GM19324 (cell line): Measurements from ENCODE around the gene TRIM66.

Experiments used
- ATAC-seq: cut with Tn5 transposase; IDR thresholded peaks from one replicate; pipeline ENCODE4 v1.9.1; 2021; ENCODE audit warnings: mild to moderate bottlenecking, moderate library complexity; ENCODE audit not compliant: unreplicated experiment, low FRiP score

TRIM66 gene

GRCh38 chr11:8615291-8616032, 67.0 kb downstream of the TRIM66 start:
- ATAC-seq, result no peak

DNA sequence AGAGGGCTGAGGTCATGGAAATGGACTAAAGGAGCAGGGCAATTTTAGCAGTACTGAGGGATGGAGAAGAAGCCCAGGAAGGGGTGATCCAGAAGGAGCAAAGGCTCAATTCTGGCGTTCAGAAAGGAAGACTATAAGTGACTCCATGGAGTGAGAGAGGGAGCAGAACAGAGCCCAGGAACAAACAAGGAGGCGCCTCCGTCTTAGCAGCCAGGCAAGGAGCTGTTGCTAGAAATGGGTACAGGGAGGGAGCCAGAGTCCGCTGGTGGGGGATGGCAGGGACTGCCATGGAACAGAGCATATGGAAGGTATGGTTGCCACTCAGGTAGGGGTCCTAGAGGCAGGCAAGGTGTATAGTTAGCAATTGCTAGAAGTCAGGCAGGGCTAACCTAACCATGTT, 68.0 kb downstream of the TRIM66 start:
- no peak for ATAC-seq

DNA sequence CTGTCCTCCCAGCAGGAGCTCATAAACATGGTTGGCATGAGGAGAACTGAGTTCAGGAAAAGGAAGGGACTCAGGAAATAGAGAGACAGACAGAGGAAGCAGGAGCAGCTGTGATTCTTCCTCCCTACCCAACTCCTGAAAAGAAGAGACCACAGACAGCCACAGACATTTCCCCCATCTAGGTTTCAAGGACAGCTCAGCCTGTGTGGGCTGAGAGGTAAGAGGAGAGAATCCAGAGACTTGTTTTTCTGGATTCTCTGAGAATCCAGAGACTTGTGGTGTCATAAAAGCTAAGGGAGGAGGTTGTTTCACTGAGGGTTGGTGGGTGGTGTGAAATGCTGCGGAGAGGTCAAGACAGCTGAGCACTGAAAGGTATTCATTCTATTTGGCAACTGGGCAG, 69.4 kb downstream of the TRIM66 start:
- ATAC-seq, result no peak

- ATAC-seq, result no peak
These were observed 69.9 kb downstream of the TRIM66 start for GRCh38 chr11:8612522-8612921.

DNA sequence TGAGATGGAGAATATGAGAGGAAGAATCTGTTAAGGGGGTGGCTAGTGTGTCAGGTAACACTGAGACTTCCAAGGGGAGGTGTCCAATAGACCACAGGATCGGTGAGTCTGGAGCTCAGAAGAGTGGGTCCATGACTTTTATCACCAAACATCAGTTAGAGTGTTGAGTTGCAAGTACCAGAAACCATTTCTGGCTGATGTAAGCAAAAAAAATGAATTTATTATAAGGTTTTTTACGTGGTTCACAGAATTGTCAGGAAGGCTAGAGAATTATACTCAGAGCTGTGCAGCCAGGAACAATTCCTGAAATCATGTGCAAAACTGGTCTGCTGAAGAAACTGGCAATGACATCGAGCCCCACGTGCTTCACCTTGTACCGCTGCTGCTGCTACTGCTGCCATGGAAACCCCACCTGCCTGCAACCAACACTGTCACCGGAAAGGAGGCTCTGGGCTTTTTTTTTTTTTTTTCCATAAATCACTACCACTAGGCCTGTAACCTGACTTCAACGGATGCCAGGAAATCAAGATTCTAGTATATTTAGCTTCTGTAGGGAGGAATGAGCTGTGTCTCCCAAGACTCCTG, 71.8 kb downstream of the TRIM66 start:
- no peak for ATAC-seq

GRCh38 chr11:8608652-8609051, 73.8 kb downstream of the TRIM66 start:
- no peak for ATAC-seq

DNA sequence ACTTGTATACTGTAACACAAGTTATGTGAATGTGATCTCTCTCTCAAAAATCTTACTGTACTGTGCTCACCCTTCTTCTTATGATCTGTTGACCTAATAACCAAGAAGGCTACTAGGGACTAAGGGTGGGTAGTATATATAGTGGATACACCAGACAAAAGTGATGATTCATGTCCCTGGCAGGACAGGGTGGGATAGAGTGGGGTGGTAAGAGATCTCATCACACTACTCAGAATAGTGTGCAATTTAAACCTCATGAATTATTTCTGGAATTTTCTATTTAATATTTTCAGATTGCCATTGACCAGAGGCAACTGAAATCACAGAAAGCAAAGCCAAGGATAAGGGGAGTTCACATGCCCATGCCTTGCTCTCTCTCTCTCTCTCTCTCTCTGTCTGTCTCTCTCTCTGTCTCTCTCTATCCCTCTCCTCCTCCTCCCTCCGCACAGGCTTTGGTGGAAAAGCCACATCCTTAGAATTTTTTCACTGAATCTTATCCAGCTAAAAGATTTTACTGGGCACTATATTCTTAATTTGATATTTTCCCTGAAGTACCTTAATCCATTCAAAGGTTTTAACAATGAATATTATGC, 76.4 kb downstream of the TRIM66 start:
- no peak for ATAC-seq

- no peak for ATAC-seq
These were observed 78.3 kb downstream of the TRIM66 start for GRCh38 chr11:8604078-8604723.

GRCh38 chr11:8603696-8604077, 78.8 kb downstream of the TRIM66 start:
- ATAC-seq, result no peak

DNA sequence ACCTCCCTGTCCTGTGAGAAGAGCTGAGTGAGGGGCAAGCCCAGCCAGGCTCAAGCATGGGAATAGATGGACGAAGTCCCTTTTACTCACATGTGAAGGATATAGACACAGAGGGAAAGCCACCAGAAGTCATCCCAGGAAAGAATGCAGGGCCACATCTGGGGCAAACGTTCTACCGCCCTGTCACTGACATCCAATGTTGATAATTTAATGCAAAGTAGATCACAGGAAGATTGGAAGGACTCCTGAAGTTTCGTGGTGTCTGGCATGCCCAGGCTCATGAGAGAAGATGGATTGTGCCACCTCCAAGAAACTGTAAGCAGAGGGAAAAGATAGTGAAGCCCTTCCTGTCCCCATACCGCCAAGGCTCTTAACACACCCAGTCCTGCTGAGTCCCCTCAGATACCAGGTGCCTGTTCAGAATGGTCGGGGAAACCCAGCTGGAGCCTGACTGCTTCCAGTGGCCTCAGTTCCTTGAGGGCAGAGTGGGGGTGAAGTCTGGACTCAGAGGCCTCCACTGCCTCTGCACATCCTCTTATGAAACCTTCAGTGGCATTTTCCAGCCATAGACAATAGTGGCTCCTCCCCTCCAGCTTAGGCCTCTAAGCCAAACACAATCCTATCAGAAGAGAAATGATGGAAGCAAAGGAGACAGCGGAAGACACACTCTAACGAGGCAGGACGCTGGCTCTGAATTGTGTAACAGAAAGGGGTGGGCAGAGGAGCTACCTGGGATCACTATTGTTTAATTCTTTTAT, 80.9 kb downstream of the TRIM66 start:
- ATAC-seq, result no peak

DNA sequence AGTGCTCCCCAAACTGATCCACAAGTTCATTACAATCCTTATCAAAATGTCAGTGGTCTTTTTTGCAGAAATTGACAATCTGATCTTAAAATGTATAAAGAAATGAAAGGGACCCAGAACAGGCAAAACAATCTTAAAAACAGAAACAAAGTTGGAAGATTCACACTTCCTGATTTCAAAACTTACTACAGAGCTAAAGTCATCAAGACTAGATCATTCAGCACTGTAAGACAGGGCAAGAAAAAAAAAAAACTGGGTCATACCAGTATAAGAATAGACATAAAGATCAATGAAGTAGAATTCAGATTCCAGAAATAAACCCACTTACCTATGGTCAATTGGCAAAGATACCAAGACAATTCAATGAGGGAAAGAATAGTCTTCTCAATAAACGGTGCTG, 84.0 kb downstream of the TRIM66 start:
- ATAC-seq, result no peak

DNA sequence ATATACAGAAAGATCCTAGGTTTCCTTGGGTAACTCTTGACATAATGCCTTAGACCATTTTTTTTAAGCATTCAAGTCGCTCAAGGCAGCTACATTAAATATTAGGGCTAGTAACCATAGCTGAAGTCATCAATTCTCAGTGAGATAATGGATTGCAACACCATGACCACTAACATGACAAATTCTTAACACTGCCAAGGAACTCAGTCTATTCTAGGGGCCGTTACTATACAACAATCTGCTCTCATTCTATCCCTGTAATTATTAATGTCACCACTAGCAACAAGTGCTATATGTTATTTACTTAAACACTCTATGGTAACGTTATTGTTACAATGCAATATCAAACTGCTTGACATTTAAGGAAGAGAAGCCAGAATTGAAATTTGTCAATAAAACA, 85.3 kb downstream of the TRIM66 start:
- ATAC-seq, result no peak

DNA sequence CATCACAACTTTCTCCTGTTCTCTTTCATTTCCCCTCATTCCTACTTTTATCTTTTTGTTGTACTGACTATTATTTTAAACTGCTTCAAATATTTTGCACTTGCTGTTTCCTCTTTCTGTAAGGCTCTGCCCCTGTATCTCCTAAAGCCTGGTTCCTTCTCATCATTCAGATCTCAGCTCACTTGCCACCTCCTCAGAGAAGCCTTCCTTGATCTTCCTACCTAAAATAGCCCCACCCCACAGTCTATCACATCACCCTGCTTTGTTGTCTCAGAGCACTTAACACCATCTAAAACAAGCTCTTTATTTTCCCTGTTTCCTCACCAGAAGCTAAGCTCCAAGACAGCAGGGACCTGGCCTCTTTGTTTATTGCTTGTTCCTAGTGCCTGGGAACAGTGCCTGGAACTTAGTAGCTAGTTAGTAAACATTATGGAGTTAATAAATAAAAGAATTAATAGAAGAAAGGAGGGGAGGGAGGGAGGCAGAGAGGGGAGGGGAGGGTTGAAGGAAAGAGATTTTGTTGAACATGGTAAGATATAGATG, 85.9 kb downstream of the TRIM66 start:
- no peak for ATAC-seq

- peak; percentile 90 for ATAC-seq
These were observed 88.2 kb downstream of the TRIM66 start, which contains the start of gene STK33 for GRCh38 chr11:8593935-8594909. Gene STK33 (minus strand): TSS chr11:8594228. CDS start chr11:8474905, 119,323 bp downstream.

GRCh38 chr11:8593455-8593854, 89.0 kb downstream of the TRIM66 start:
- no peak for ATAC-seq

GRCh38 chr11:8587915-8588314, 94.5 kb downstream of the TRIM66 start:
- no peak for ATAC-seq

- no peak for ATAC-seq
These were observed 95.7 kb downstream of the TRIM66 start for GRCh38 chr11:8586805-8587204.

- ATAC-seq, result no peak
These were observed 96.3 kb downstream of the TRIM66 start for GRCh38 chr11:8586184-8586583.

DNA sequence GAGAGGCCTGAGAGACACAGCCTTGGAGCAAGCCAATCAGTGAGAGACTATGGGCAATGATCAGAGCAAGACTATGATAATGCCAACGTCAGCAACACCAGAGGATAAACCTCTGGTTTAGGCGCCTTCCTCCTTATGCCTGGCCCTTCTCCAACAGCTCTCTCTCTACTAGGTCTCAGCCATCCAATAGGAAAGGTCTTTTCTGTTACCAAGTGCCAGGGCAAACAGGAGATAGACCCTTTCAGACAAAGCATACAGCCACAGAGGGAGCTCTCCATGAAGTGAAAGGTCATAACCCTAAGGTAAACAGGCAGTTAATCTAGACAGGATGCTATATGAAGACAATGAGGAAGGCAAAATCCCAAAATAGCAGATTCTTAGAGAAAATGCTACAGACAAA, 98.0 kb downstream of the TRIM66 start:
- no peak for ATAC-seq
